Fibroblast of pulmonary artery (primary cell): Measurements from ENCODE around the gene LCMT1.
"Not testable (repeated sequence)": the region's sequence is repeated elsewhere in the genome, so short reads cannot be mapped to it uniquely, and the experiment has no call there.

Experiments used
- DNase-seq: peaks from one replicate; pipeline ENCODE4 v3.0.0-alpha.2; 2010; ENCODE audit warnings: low read depth
- H3K4me3 ChIP-seq: replicated peaks from 2 replicates; pipeline ENCODE4 v1.5.1; 2011; ENCODE audit warnings: low read depth, mild to moderate bottlenecking, control low read depth, low read length, moderate library complexity
- CTCF ChIP-seq: IDR thresholded peaks from 2 replicates; pipeline ENCODE4 v1.5.1; 2011; ENCODE audit warnings: mild to moderate bottlenecking, control low read depth, low read length, inconsistent platforms; ENCODE audit errors: missing control alignments

Gene LCMT1

DNA sequence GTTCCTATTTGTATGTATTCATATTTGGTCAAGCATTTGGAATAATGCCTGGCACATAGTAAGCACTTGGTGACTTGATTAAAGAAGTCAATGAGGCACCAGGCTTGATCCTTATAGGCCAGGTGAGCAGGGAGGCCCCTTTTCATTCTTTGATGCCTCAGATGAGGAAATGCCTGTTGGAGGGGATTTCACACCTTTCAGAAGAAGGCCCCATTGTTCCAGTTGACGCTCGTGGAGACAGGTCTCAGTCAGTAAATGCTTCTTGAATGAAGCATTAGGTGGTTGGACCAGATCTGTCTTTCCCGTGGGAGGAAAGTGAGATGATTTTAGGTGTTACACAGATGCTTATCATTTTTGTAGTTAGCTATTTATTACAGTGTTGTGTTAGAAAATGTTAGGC lies 13.0 kb downstream of the LCMT1 start:
- DNase-seq, result no peak
- H3K4me3 ChIP-seq, result no peak overlapping the region
- TF ChIP-seq CTCF, result no peak

DNA sequence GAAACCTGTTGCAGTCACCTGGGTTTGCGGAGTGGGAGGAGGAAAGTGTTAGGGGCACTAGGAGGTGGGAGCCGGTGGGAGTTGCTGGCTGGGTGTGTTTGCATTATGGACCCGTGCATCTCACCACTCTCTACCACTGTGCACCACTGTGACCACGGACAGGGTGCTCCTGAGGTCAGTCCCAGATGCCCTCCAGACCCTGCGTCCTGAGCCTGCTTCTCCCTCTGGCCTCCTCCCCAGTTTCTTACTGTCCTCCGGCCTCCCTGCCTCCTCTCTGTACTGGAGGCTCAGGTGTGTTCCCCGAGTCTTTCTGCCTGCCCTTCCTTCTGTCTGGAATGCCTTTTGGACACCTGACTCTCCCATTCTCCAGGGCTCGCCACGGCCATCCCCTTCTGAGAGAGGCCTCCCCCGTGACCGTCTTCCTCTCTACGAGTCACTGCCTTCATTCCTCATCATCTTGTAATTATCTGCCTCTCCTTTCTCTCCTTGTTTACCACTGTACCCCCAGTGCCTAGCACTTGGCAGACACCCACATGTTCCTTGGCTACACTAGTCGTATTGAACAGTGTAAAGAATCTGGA lies 14.6 kb downstream of the LCMT1 start:
- not testable (repeated sequence) for H3K4me3 ChIP-seq, DNase-seq

DNA sequence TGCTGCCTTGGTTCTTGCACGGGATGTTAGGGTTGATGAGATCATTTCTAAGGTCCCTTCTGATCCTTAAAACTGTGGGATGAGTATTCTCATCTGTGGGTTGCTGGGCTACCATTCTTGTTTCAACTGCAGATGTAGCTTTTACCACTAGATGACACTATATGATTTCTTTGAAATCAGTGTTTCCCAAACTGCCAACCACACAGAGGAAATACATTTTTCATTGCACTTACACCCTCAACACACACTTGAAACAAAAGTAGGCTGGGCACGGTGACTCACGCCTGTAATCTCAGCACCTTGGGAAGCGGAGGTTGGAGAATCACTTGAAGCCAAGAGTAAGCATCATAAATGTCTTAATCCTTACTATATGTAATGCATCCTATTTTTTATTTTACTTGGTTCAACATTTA lies 15.3 kb downstream of the LCMT1 start:
- peak; percentile 84 for DNase-seq
- TF ChIP-seq CTCF, result peak; percentile 82
- no peak overlapping the region for H3K4me3 ChIP-seq

GRCh38 chr16:25132751-25133150 lies 21.2 kb downstream of the LCMT1 start:
- H3K4me3 ChIP-seq, DNase-seq: not testable (repeated sequence)

GRCh38 chr16:25134166-25134700 lies 22.7 kb downstream of the LCMT1 start:
- no peak for DNase-seq
- no peak for TF ChIP-seq CTCF
- H3K4me3 ChIP-seq, result no peak overlapping the region

DNA sequence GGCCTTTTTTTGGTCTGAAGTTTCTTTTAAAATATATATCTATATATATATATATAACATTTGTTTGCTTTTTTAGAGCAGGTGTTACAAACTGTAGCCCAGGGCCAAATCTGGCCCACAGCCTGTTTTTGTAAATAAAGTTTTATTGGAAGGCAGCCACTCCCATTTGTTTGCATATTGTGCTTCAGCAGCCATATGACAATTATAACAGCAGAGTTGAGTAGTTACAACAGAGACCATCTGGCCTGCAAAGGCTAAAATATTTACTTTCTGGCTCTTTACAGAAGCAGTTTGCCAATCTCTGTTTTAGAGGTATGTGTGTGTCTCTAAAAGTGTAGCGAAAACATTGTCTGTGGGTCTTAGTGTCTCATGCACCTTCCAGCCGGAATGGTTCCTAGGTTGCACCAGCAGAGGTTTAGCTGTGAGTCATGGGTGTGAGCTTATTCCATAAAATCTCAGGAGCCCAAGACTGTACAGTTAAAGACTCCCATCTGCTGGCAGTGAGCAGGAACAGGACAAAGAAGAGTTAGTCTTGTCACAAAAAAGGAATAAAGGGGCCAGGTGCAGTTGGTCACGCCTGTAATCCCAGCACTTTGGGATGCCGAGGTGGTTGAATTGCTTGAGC lies 23.8 kb downstream of the LCMT1 start:
- no peak overlapping the region for H3K4me3 ChIP-seq
- peak; percentile 40 for DNase-seq
- peak; percentile 19 for TF ChIP-seq CTCF

DNA sequence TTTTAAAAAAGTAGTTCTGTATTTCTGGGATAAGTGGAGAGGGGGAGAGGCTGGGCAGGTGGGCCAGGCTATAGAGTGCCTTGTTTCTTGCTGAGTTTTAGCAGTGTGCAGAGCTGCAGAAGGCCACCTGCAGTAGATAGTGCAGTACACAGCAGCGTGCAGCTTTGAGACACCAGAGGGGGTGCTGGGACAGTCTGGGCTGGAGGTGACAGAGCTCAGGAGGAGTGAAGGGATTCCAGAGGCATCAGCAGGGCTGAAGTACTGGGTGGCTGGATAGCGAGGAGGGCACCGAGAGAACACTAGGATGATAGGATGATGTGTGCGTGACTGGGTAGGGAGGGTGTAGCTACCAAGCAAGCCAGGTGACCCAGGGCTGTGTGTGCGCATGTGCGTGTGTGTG lies 26.6 kb downstream of the LCMT1 start:
- H3K4me3 ChIP-seq, result no peak overlapping the region
- TF ChIP-seq CTCF, result no peak
- no peak for DNase-seq

- no peak for DNase-seq
- no peak for TF ChIP-seq CTCF
- no peak overlapping the region for H3K4me3 ChIP-seq
Observed at GRCh38 chr16:25140459-25140858, 28.9 kb downstream of the LCMT1 start.
